Nephron progenitor cell (in vitro differentiated cells): ENCODE data around the gene SQOR.
A peak's percentile ranks its signal among the peaks of the same experiment; 100 is the strongest.

Experiments
- DNase-seq: peaks from one replicate; pipeline ENCODE4 v3.0.0; 2021
- H3K27ac Mint-ChIP-seq: 2 replicates; pipeline ENCODE4 v1.8.0; 2021; ENCODE audit warnings: mild to moderate bottlenecking, moderate library complexity, mixed read lengths
- H3K27me3 Mint-ChIP-seq: 2 replicates; pipeline ENCODE4 v1.8.0; 2021; ENCODE audit warnings: mild to moderate bottlenecking, low read depth, mixed read lengths; ENCODE audit not compliant: poor library complexity
- H3K36me3 Mint-ChIP-seq: 2 replicates; pipeline ENCODE4 v1.8.0; 2021; ENCODE audit warnings: low read depth, mixed read lengths
- H3K4me1 Mint-ChIP-seq: 2 replicates; pipeline ENCODE4 v1.8.0; 2021; ENCODE audit warnings: mixed read lengths
- H3K4me3 Mint-ChIP-seq: 2 replicates; pipeline ENCODE4 v1.8.0; 2021; ENCODE audit warnings: mild to moderate bottlenecking, moderate library complexity, mixed read lengths
- H3K9me3 Mint-ChIP-seq: 2 replicates; pipeline ENCODE4 v1.8.0; 2021; ENCODE audit warnings: mild to moderate bottlenecking, moderate library complexity, mixed read lengths
- CTCF ChIP-seq: fragments of 200-600 bp; sonication (generic); IDR thresholded peaks from 2 replicates; pipeline ENCODE4 v1.5.0; 2021; ENCODE audit warnings: antibody characterized with exemption

The SQOR gene

GRCh38 chr15:45704329-45705249, 69.8 kb downstream of the SQOR start:
- Mint-ChIP-seq H3K27me3 (peaks cover 13% of the 10 kb centered on the region), H3K27ac (peak overlapping the region; percentile 94)
- peak; percentile 64 for DNase-seq

GRCh38 chr15:45705510-45706473, 71.0 kb downstream of the SQOR start:
- peaks cover 4% of the 10 kb centered on the region for H3K9me3 Mint-ChIP-seq
- peak; percentile 78 for DNase-seq
- peak; percentile 92 for TF ChIP-seq CTCF
- peaks cover 25% of the 10 kb centered on the region for H3K4me1 Mint-ChIP-seq
- H3K27me3 Mint-ChIP-seq: peaks cover 13% of the 10 kb centered on the region
- H3K27ac Mint-ChIP-seq: peak overlapping the region; percentile 38
- peak overlapping the region; percentile 88 for H3K4me3 Mint-ChIP-seq
- peaks cover 29% of the 10 kb centered on the region for H3K36me3 Mint-ChIP-seq

More at GRCh38 chr15:45704329-45705249, 69.8 kb downstream of the SQOR start:
- H3K9me3 Mint-ChIP-seq: no peaks in the 10 kb centered on the region
- TF ChIP-seq CTCF: peak; percentile 17
- H3K36me3 Mint-ChIP-seq: peaks cover 22% of the 10 kb centered on the region
- peaks cover 19% of the 10 kb centered on the region for H3K4me1 Mint-ChIP-seq
- H3K4me3 Mint-ChIP-seq: peak overlapping the region; percentile 88

- H3K27me3 Mint-ChIP-seq: peaks cover 8% of the 10 kb centered on the region
- DNase-seq: no peak
- no peak overlapping the region for H3K4me3 Mint-ChIP-seq
- H3K4me1 Mint-ChIP-seq: peaks cover 21% of the 10 kb centered on the region
- H3K9me3 Mint-ChIP-seq: peaks cover 4% of the 10 kb centered on the region
- TF ChIP-seq CTCF: no peak
- H3K27ac Mint-ChIP-seq: peak overlapping the region; percentile 97
- H3K36me3 Mint-ChIP-seq: peaks cover 29% of the 10 kb centered on the region
Observed at GRCh38 chr15:45710657-45711056, 75.8 kb downstream of the SQOR start.

- Mint-ChIP-seq H3K27ac (no peak overlapping the region), H3K27me3 (peaks cover 8% of the 10 kb centered on the region), H3K4me1 (peaks cover 21% of the 10 kb centered on the region), H3K4me3 (no peak overlapping the region), H3K36me3 (peaks cover 7% of the 10 kb centered on the region), H3K9me3 (peaks cover 4% of the 10 kb centered on the region)
- TF ChIP-seq CTCF: peak; percentile 88
- peak; percentile 73 for DNase-seq
Observed at GRCh38 chr15:45714590-45715488, 80.0 kb downstream of the SQOR start.

- TF ChIP-seq CTCF: no peak
- Mint-ChIP-seq H3K27ac (no peak overlapping the region), H3K4me1 (peaks cover 24% of the 10 kb centered on the region), H3K9me3 (peaks cover 2% of the 10 kb centered on the region), H3K4me3 (no peak overlapping the region), H3K27me3 (peaks cover 8% of the 10 kb centered on the region), H3K36me3 (peaks cover 3% of the 10 kb centered on the region)
- no peak for DNase-seq
Observed at GRCh38 chr15:45715528-45715927, 80.7 kb downstream of the SQOR start.
